Keratinocyte (primary cell): ENCODE data around the gene SSR3. TPM values are rescaled to one million over a fixed set of nuclear protein-coding genes. Genes with fewer than 3 reads are reported as not detected.

ENCODE experiments used
- DNase-seq: peaks from one replicate; pipeline ENCODE4 v3.0.0-alpha.2; 2011; ENCODE audit warnings: low read depth, missing footprints, low spot score
- FAIRE-seq: peaks from 2 replicates; lab custom pipeline; 2011; peaks lifted over from hg19 to GRCh38; lab: Jason Lieb, UNC
- H2AFZ ChIP-seq: 2 replicates; pipeline ENCODE4 v1.6.0; 2012; ENCODE audit warnings: low read length, control low read depth, inconsistent platforms; ENCODE audit not compliant: control insufficient read depth
- H3K27ac ChIP-seq: 2 replicates; pipeline ENCODE4 v1.5.1; 2011; ENCODE audit warnings: low read length; ENCODE audit not compliant: control insufficient read depth, insufficient read depth
- H3K27me3 ChIP-seq: 3 replicates; pipeline ENCODE4 v1.6.0; 2011; ENCODE audit warnings: low read length; ENCODE audit not compliant: control insufficient read depth, insufficient read depth; ENCODE audit errors: extremely low read depth
- H3K36me3 ChIP-seq, 2 experiments: 2 replicates in 1 of 2; 3 replicates in 1 of 2; pipeline ENCODE4 v1.5.1; 2011; ENCODE audit warnings: low read length in 2 of 2, mild to moderate bottlenecking in 1 of 2; ENCODE audit not compliant: control insufficient read depth in 2 of 2, insufficient read depth in 2 of 2; ENCODE audit errors: extremely low read depth in 1 of 2
- H3K4me1 ChIP-seq: 3 replicates; pipeline ENCODE4 v1.5.1; 2011; ENCODE audit warnings: low read length; ENCODE audit not compliant: control insufficient read depth, insufficient read depth; ENCODE audit errors: extremely low read depth
- H3K4me2 ChIP-seq: 3 replicates; pipeline ENCODE4 v1.6.0; 2011; ENCODE audit warnings: low read depth, low read length; ENCODE audit not compliant: control insufficient read depth, insufficient read depth; ENCODE audit errors: extremely low read depth
- H3K4me3 ChIP-seq, 3 experiments: fragments of 200-600 bp in 1 of 3; sonication (generic) in 1 of 3; 2 replicates in 2 of 3; 3 replicates in 1 of 3; pipeline ENCODE4 v1.5.1; 2011 to 2016; ENCODE audit warnings: low read length in 3 of 3, mild to moderate bottlenecking in 3 of 3, control low read depth in 2 of 3, inconsistent platforms in 1 of 3, low read depth in 1 of 3, mixed read lengths in 1 of 3, mixed run types in 1 of 3, moderate library complexity in 1 of 3; ENCODE audit not compliant: control insufficient read depth in 2 of 3, insufficient read depth in 2 of 3; ENCODE audit errors: extremely low read depth in 1 of 3
- H3K79me2 ChIP-seq: 2 replicates; pipeline ENCODE4 v1.6.0; 2012; ENCODE audit warnings: low read length; ENCODE audit not compliant: control insufficient read depth, insufficient read depth
- H3K9ac ChIP-seq: 3 replicates; pipeline ENCODE4 v1.6.0; 2011; ENCODE audit warnings: low read length; ENCODE audit not compliant: control insufficient read depth, insufficient read depth; ENCODE audit errors: extremely low read depth
- H3K9me1 ChIP-seq: 3 replicates; pipeline ENCODE4 v1.6.0; 2011; ENCODE audit warnings: low read length; ENCODE audit not compliant: control insufficient read depth, insufficient read depth; ENCODE audit errors: extremely low read depth
- H3K9me3 ChIP-seq: 2 replicates; pipeline ENCODE4 v1.5.1; 2012; ENCODE audit warnings: low read depth, low read length; ENCODE audit not compliant: control insufficient read depth
- H4K20me1 ChIP-seq: 3 replicates; pipeline ENCODE4 v1.6.0; 2011; ENCODE audit warnings: low read length; ENCODE audit not compliant: control insufficient read depth, insufficient read depth; ENCODE audit errors: extremely low read depth
- EZH2 ChIP-seq: IDR thresholded peaks from one replicate; pipeline ENCODE4 v1.6.1; 2012; ENCODE audit warnings: inconsistent platforms, mild to moderate bottlenecking, low read length, moderate library complexity
- dilution Hi-C: fragments of 300-500 bp; cut with MboI; formaldehyde crosslinking; loops from one replicate; pipeline ENCODE4 v1.7.0; 2020; ENCODE audit warnings: low sequenced_read_pairs; ENCODE audit not compliant: extremely low pct_ligation_motif_present
- polyA plus RNA-seq, 5 experiments: library from polyadenylated mRNA; depleted of rRNA in 3 of 5; stranded (reverse) in 3 of 5; stranded (forward) in 1 of 5; unstranded in 1 of 5; fragments of >200 nt; gene quantifications; 1 replicate in 1 of 5; 2 replicates in 3 of 5; 3 replicates in 1 of 5; pipeline versions ENCODE4 v1.2.1 to v1.2.3, GENCODE V29; 2011 to 2012; ENCODE audit warnings: missing spikeins in 2 of 5, low read depth in 1 of 5, low replicate concordance in 1 of 5
- TF ChIP-seq, protein P1 (sequence below), 3 experiments: IDR thresholded peaks in 1 of 3; conservative IDR thresholded peaks in 1 of 3; optimal IDR thresholded peaks in 1 of 3; 2 replicates in 2 of 3; 3 replicates in 1 of 3; pipeline versions ENCODE3 to v1.5.1; 2011; ENCODE audit warnings: low read length in 3 of 3, mild to moderate bottlenecking in 3 of 3, moderate library complexity in 2 of 3, control low read depth in 1 of 3, inconsistent platforms in 1 of 3; ENCODE audit not compliant: insufficient read depth in 2 of 3; ENCODE audit errors: extremely low read depth in 1 of 3

The SSR3 gene
- polyA plus RNA-seq, 1 donor (not counting 4 experiments of a cell fraction or from before 2014, with no cell fraction given): 378 TPM

DNA sequence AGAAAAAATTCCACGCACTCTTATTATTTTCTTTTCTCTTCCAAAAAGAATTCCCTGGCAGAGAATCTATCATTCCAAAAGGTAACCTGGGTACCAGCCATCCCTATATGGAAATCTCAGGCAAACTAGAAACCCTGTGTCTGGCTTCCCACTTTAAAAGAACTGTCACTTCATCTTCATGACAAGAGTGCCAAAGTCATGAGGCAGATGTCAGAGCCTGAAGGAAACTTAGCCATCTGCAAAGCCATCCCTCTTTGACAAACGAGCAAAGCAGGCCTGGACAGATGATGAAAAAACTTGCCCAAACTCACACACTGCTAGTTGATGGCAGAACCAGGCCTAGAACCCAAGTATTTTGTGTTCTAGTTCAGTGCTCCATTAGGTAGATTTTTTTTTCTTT, 15.9 kb downstream of the SSR3 start:
- peaks cover 18 to 29% of the 10 kb centered on the region in 2 experiments for H3K36me3 ChIP-seq

DNA sequence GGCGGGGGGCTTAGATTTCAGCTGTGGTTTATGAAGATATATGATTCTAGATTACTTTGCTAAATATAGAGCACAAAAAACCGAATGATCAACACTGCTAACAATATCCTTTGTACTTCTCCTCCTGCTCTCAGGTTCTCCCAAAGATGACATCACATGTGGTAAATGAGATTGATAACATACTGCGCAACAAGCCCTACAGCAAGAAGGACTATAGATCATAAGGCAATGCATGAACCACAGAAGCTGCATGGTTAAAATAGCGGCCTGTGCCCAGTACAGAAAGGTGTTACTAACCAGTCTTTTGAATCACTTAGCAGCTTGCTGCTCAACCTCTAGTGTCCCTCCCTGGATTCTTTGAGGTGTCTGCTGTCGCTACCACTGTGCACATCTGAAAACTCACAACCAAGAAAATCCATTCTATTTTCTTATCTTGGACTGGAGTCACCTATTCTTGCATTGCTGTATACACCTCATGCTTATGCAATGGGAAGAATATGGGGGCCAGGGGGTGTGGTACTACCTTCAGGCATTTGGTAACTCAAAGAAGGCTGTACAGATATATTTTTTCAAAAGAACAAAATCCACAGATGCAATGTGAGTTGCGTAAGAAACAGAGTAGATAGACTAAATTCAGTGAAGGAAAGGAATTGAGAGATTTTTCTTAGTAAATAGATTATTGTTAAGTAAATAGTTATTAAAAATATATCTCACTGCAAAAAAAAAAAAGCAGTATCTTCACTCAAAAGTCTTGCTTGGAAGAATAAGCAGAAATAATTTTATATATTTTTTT, 18.2 kb downstream of the SSR3 start:
- Histone ChIP-seq H3K9ac (no peak overlapping the region), H4K20me1 (no peaks in the 10 kb centered on the region), H3K4me2 (no peak overlapping the region), H3K4me1 (peaks cover 11% of the 10 kb centered on the region), H3K4me3 (no peak overlapping the region), H3K36me3 (peaks cover 4 to 12% of the 10 kb centered on the region in 2 experiments), H3K27ac (no peak overlapping the region), H2AFZ (no peak overlapping the region), H3K79me2 (no peaks in the 10 kb centered on the region), H3K27me3 (no peaks in the 10 kb centered on the region), H3K9me3 (no peaks in the 10 kb centered on the region), H3K9me1 (no peaks in the 10 kb centered on the region)
- TF ChIP-seq, protein P1, sequence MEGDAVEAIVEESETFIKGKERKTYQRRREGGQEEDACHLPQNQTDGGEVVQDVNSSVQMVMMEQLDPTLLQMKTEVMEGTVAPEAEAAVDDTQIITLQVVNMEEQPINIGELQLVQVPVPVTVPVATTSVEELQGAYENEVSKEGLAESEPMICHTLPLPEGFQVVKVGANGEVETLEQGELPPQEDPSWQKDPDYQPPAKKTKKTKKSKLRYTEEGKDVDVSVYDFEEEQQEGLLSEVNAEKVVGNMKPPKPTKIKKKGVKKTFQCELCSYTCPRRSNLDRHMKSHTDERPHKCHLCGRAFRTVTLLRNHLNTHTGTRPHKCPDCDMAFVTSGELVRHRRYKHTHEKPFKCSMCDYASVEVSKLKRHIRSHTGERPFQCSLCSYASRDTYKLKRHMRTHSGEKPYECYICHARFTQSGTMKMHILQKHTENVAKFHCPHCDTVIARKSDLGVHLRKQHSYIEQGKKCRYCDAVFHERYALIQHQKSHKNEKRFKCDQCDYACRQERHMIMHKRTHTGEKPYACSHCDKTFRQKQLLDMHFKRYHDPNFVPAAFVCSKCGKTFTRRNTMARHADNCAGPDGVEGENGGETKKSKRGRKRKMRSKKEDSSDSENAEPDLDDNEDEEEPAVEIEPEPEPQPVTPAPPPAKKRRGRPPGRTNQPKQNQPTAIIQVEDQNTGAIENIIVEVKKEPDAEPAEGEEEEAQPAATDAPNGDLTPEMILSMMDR (optimal IDR thresholded peaks at IDR 0.05 in 1 of 3, IDR thresholded peaks at IDR 0.05 in 1 of 3, conservative IDR thresholded peaks at IDR 0.05 in 1 of 3; ENCODE audit: extremely low read depth in 1 of 3, insufficient read depth in 2 of 3, low read length in 3 of 3): no peak
- FAIRE-seq (no peak), DNase-seq (no peak)
- dilution Hi-C loops: no loop called here

More for the DNA sequence above, 15.9 kb downstream of the SSR3 start:
- Histone ChIP-seq H3K79me2 (peaks cover 7% of the 10 kb centered on the region), H3K4me2 (no peak overlapping the region), H3K9me3 (no peaks in the 10 kb centered on the region), H3K27ac (no peak overlapping the region), H3K4me3 (no peak overlapping the region), H3K27me3 (no peaks in the 10 kb centered on the region), H3K9ac (no peak overlapping the region), H3K9me1 (no peaks in the 10 kb centered on the region), H2AFZ (no peak overlapping the region), H4K20me1 (peaks cover 3% of the 10 kb centered on the region), H3K4me1 (peaks cover 11% of the 10 kb centered on the region)
- no peak for FAIRE-seq
- TF ChIP-seq EZH2: no peak
- TF ChIP-seq, protein P1 (optimal IDR thresholded peaks at IDR 0.05 in 1 of 3, IDR thresholded peaks at IDR 0.05 in 1 of 3, conservative IDR thresholded peaks at IDR 0.05 in 1 of 3; ENCODE audit: extremely low read depth in 1 of 3, insufficient read depth in 2 of 3, low read length in 3 of 3): no peak
- no peak for DNase-seq
- dilution Hi-C loops: no loop called here
